Retina (tissue), 1 donor: ENCODE results near the gene BCAS1.

Experiments used
- DNase-seq: peaks from one replicate; pipeline ENCODE4 v3.0.0-alpha.2; 2016

The BCAS1 gene

DNA sequence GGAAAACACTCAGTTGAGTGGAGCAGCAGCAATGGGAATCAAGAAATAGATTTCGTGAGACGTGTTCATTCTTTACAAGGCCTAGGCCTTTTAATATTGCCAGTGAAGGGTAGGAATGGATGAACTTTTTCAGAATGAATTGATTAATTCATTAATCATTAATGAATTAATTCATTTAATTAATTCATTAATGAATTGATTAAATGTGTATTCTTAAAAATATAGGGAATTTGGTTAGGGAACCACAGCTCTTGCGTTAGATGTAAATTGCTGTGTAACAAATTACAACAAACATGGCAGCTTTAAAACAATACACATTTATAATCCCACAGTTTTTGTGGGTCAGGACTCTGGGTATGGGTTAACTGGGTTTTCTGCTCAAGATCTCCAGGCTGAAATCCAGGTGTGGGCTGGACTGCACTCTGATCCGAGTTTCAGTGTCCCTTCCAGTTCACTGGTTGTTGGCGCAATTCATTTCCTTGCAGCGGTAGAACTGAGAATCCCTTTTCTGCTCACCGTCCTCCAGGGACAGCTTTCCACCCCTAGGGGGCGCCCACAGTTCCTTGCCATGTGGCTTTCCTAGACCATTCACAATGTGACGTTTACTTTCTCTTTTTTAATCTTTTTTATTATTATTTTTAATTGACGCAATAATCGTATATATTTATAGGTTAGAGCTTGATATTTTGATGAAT lies 32.8 kb upstream of the BCAS1 start:
- peak; percentile 48 for DNase-seq

GRCh38 chr20:54102543-54102942 lies 32.1 kb upstream of the BCAS1 start:
- DNase-seq = no peak

- DNase-seq = no peak
Measured at GRCh38 chr20:54100563-54100962, 30.2 kb upstream of the BCAS1 start.

DNA sequence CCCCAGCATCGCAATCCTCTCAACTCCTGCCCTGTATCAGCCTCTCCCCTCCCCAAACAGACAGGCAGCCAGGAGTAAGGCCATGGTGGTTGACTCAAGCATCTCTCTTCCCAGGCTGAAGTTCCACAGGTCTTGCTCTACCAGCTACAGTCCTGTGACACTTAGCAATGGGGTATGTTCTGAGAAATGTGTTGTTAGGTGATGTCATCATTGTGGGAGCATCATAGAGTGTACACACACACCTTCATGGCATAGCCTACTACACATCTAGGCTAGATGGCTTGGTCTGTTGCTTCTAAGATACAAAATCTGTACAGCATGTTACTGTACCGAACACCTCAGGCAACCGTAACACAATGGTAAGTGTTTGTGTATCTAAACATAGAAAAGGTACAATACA lies 29.5 kb upstream of the BCAS1 start:
- no peak for DNase-seq

- DNase-seq = no peak
Measured at GRCh38 chr20:54098047-54098446, 27.7 kb upstream of the BCAS1 start.

- no peak for DNase-seq
Measured at GRCh38 chr20:54097236-54097529, 26.8 kb upstream of the BCAS1 start.

GRCh38 chr20:54095824-54096223 lies 25.4 kb upstream of the BCAS1 start:
- no peak for DNase-seq

DNA sequence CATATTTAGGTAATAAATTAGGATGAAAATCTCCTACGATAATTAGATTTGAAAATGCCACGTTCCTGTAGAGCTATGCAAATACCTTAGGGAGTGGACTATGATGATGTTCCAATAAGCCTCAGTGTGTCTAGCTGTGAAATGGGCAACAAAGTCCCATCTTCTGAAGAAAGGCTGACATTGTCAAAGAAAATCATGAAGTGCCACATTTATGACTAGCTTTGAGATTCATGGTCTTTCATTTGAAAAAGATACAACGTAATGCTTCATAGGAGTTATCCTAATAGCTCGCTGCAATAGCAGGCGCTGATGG lies 23.8 kb upstream of the BCAS1 start:
- DNase-seq = no peak

- peak; percentile 14 for DNase-seq
Measured at GRCh38 chr20:54093423-54094267, 23.3 kb upstream of the BCAS1 start.

DNA sequence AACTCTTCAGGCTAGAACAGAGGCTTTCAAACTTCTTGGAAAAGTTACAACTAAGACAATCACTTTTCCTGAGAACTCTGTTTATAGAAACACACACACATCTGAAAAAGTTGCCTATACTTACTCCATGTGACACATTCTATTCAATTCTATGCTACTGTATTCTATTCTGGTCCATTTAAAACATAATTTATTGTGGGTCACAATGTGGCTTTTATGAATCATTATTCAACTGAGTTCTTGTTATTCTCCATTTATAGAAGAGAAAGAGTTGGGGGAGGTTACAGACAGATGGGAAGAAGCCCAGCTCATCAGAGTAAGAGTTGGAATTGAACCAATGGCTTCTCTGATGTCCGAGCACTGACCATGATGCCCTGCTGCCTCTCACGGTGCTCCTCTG lies 21.6 kb upstream of the BCAS1 start:
- no peak for DNase-seq

DNA sequence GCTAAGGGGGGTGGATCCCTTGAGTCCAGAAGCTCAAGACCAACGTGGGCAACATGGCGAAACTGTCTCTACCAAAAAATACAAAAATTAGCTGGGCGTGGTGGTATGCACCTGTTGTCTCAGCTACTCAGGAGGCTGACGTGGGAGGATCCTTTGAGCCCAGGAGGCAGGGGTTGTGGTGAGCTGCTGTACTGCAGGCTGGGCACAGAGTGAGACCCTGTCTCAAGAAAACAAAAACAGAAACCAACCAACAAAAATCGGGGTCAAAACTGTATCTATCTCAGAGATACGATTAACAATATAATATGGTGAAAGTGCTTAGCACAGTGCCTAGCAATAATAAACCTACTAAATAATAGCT lies 20.7 kb upstream of the BCAS1 start:
- DNase-seq = no peak

DNA sequence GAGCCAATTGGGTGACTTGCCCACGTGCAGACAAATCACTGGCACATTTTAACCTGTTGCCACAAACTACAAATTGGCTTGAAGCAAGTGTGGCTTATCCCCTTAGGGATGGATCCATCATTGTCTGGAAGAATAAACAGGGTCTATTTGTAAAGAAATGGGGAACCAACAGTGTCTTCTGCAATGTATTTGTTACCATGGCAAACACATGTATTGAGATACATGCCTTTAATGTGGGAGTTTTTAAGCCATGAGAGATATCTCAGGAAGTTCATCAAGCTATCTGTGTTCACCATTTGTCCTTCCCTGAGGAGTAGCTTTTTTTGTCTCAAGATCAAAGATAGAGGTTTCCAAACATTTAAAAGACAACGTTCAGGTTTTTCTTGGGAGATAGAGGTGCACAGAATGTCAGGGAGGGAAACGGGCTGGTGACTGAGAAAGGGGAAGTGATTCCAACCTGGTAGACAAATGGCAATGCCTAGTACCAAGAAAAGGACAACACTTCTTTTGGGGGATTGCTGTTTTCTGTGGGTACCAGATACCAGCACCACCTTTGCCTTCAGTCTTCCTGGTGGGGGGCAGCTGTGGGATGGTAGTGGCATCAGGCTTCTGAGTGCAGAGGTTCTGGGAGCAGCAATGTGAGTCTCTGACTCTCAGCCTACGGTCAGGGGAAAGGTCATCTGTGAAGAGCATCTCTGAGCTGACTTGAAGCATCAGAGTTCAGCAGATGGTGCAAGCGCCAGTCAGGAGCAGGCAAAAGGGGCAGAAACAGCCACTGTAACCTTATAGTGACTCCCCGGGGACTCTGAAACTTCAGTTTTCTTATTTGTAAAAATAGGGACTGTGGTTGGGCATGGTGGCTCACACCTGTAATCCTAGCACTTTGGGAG lies 20.1 kb upstream of the BCAS1 start:
- DNase-seq = no peak

DNA sequence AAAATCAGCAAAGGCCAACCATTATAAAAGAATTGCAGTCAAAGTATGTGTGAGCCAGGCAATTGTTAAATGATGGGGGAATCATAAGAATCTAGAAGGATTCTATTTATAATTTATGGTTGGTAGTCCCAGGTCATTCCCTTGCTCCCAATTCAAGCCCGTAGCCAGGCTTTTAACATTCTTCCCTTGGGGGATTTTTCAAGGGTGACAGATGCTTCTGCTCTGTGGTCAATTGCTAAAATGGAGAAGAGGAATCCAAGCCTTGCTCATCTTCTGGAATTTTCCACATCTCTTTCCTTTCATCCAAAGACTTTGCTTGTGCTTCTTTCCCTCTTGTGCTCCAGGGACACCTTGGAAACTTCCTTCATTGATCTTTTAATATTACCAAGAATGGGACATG lies 18.0 kb upstream of the BCAS1 start:
- DNase-seq = no peak

DNA sequence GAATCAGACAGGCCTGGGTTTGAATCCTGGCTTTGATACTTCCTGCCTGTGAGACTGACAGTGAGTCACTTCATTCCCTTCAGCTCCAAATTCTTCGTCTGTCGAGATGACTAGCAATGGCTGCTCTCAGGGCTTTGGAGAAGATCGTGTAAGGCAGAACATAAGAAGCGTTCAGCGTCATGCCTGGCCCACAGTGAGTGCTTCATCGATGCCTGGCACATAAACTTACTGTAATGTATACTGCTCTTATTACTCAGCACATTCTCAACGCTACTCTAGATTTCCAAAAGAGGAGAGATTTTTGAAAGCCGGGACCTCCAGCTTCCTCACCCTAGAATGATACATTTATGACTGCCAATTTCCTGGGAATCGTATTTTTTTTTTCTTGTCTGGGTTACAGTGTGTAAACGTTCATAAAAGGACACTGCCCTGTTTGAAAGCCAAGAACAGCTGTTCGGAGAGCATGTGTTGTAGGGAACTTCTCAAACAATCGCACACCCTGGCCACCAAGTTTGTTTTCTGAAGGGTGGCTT lies 16.2 kb upstream of the BCAS1 start:
- no peak for DNase-seq

DNA sequence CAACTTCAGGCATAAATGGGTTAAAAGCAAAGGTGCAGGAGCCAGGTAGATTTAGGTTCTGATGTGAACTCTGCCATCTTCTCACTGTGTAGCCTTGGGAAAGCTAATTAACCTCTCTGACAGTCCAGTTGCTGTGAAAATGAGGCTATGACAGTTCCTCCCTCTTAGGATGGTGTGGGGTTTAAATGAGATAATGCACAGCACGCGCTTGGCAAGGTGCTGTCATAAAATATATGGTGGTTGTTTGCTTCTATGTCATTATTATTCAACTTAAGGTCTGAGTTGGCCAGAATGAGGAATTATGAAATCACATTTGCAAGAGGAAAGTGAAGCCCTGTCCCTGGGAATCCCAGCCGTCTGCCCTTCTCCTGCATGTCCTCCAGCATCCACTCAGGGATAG lies 15.5 kb upstream of the BCAS1 start:
- DNase-seq = no peak

DNA sequence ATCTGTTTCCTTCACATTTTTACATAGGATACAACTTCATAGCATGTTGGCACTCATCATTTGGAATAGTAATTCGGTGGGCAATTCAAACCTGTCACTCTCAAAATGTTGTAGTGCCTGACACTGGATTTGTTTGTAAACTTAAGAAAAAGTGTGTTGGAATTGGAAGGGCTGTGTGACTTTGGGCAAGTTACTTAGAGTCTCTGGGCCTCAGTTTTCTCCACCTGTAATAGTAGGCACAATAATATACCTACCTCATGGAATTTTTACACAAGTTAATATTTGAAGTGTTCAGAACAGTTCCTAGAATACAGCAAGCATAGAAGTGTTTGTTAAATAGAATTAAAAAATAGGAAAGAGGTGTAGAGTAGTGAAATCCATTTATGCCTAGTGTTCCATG lies 15.0 kb upstream of the BCAS1 start:
- DNase-seq = no peak

DNA sequence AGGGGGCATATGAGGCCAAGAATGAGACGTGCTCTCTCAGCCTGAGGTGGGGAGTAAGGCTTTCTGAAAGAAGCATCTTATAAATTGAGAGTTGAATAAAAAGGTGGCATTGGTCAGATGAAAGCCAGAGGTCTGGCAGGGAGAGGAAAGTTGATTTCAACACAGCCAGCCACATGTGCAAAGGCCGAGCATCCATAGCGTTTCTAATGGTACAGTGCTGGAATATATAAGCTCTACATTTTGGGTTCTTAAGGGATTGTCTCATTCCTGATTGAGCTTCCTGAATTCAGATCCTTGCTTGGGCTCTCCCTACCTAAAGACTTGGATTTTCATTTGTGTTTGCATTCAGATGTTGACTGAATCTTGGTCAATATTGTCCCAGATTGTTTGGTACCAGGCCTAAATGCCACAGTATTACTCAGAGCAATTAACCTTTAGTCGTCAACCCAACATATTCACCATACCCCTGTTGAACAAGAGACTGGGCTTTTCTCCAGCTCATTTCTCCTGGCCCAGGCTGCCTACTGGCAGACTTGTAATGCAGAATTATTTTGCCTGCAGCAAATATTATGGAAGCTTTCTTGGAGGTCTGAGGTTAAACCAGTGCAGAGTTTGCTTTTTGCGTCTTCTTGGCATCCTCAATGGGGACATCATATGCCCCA lies 14.5 kb upstream of the BCAS1 start:
- no peak for DNase-seq

- no peak for DNase-seq
Measured at GRCh38 chr20:54084193-54084592, 13.8 kb upstream of the BCAS1 start.

GRCh38 chr20:54083459-54083858 lies 13.1 kb upstream of the BCAS1 start:
- no peak for DNase-seq

DNA sequence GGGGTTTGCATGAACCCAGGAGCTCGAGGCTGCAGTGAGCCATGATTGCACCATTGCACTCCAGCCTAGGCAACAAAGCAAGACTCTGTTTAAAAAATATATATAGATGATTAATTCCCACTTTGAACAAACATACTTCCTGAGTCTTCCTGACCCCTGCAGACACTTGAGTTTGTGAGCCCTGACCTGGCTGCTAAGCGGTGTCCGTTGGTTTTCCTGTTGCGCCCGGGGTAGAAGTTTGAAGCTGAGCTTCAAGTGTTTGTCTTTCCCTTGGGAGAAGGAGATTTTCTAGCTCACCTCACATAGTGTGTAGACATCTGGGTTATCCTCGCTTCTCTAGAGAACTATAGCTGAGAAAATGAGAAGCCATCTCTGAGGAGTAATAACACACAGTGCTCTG lies 11.7 kb upstream of the BCAS1 start:
- DNase-seq = no peak

DNA sequence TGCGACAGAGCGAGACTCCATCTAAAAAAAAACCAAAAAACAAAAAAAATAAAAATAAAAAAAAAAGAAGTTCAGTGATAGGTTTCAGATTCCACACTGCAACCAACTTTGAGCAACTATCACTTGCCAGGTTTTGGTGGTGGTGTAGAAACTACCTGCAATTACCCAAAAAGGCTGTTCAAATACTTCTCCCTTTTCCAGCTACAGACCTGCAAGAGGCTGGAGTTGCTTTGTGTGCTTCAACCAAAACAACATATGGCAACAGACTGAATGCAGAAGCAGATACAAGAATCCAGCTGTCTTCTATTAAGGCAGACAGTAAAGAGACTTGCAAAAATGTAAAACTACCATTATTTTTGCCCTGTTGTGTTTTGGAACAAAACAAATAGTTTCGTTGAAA lies 9.3 kb upstream of the BCAS1 start:
- no peak for DNase-seq

- DNase-seq = no peak
Measured at GRCh38 chr20:54078296-54078984, 8.0 kb upstream of the BCAS1 start.

- DNase-seq = no peak
Measured at GRCh38 chr20:54076259-54076658, 5.9 kb upstream of the BCAS1 start.
